Chondrocyte (in vitro differentiated cells): ENCODE measurements around the gene TPRX2. TPM values are rescaled to one million over a fixed set of nuclear protein-coding genes. Genes with fewer than 3 reads are reported as not detected.
"Not testable (repeated sequence)": the region's sequence is repeated elsewhere in the genome, so short reads cannot be mapped to it uniquely, and the experiment has no call there.

Experiments
- DNase-seq: peaks from one replicate; pipeline ENCODE4 v3.0.0; 2021; ENCODE audit warnings: mixed read lengths, low spot score
- H3K27ac Mint-ChIP-seq: one replicate; pipeline ENCODE4 v1.8.0; 2021; ENCODE audit warnings: mild to moderate bottlenecking, moderate library complexity, mixed read lengths; ENCODE audit not compliant: unreplicated experiment
- H3K27me3 Mint-ChIP-seq: 2 replicates; pipeline ENCODE4 v1.8.0; 2021; ENCODE audit warnings: low read depth, mixed read lengths
- H3K36me3 Mint-ChIP-seq: 2 replicates; pipeline ENCODE4 v1.8.0; 2021; ENCODE audit warnings: low read depth, mixed read lengths
- H3K4me1 Mint-ChIP-seq: 2 replicates; pipeline ENCODE4 v1.8.0; 2021; ENCODE audit warnings: low read depth, mild to moderate bottlenecking, mixed read lengths
- H3K4me3 Mint-ChIP-seq: one replicate; pipeline ENCODE4 v1.8.0; 2021; ENCODE audit warnings: mild to moderate bottlenecking, moderate library complexity, mixed read lengths; ENCODE audit not compliant: unreplicated experiment
- H3K9me3 Mint-ChIP-seq: 2 replicates; pipeline ENCODE4 v1.8.0; 2021; ENCODE audit warnings: low read depth, mixed read lengths
- CTCF ChIP-seq: fragments of 200-600 bp; sonication (generic); IDR thresholded peaks from 2 replicates; pipeline ENCODE4 v1.5.0; 2021; ENCODE audit warnings: antibody characterized with exemption, mild to moderate bottlenecking, moderate library complexity
- total RNA-seq: library from RNA; stranded (reverse); gene quantifications from 3 replicates; pipeline ENCODE4 v1.2.1, GENCODE V29; 2021

TPRX2 gene
- total RNA-seq, 1 donor from 2014 or later, result not detected

- Mint-ChIP-seq H3K36me3 (no peaks in the 10 kb centered on the region), H3K4me3 (no peak overlapping the region), H3K27ac (no peak overlapping the region), H3K27me3 (peaks cover 2% of the 10 kb centered on the region), H3K9me3 (peaks cover 2% of the 10 kb centered on the region), H3K4me1 (no peaks in the 10 kb centered on the region)
- TF ChIP-seq CTCF, result no peak
- DNase-seq, result no peak
Measured at GRCh38 chr19:47861630-47862029, 2.6 kb downstream of the TPRX2 start.

- peak; percentile 98 for TF ChIP-seq CTCF
- no peak overlapping the region for H3K4me3 Mint-ChIP-seq
- no peak for DNase-seq
- H3K36me3 Mint-ChIP-seq, result no peaks in the 10 kb centered on the region
- H3K9me3 Mint-ChIP-seq, result peaks cover 2% of the 10 kb centered on the region
- no peak overlapping the region for H3K27ac Mint-ChIP-seq
- H3K4me1 Mint-ChIP-seq, result no peaks in the 10 kb centered on the region
- H3K27me3 Mint-ChIP-seq, result peaks cover 2% of the 10 kb centered on the region
Measured at GRCh38 chr19:47863514-47863936, 4.5 kb downstream of the TPRX2 start.

GRCh38 chr19:47865166-47865565, 6.1 kb downstream of the TPRX2 start:
- no peak overlapping the region for H3K27ac Mint-ChIP-seq
- TF ChIP-seq CTCF, result no peak

GRCh38 chr19:47878906-47879305, 19.9 kb downstream of the TPRX2 start:
- Mint-ChIP-seq H3K27ac (no peak overlapping the region), H3K27me3 (peaks cover 26% of the 10 kb centered on the region), H3K9me3 (peaks cover 3% of the 10 kb centered on the region), H3K4me3 (no peak overlapping the region), H3K4me1 (no peaks in the 10 kb centered on the region), H3K36me3 (no peaks in the 10 kb centered on the region)
- DNase-seq, result no peak
- TF ChIP-seq CTCF, result no peak

More at GRCh38 chr19:47865166-47865565, 6.1 kb downstream of the TPRX2 start:
- DNase-seq, result no peak
- Mint-ChIP-seq H3K4me1 (peaks cover 4% of the 10 kb centered on the region), H3K36me3 (no peaks in the 10 kb centered on the region), H3K27me3 (peaks cover 2% of the 10 kb centered on the region), H3K4me3 (no peak overlapping the region), H3K9me3 (peaks cover 2% of the 10 kb centered on the region)

GRCh38 chr19:47879385-47879784, 20.4 kb downstream of the TPRX2 start:
- H3K27ac Mint-ChIP-seq, H3K36me3 Mint-ChIP-seq, H3K4me1 Mint-ChIP-seq, H3K4me3 Mint-ChIP-seq, H3K9me3 Mint-ChIP-seq, DNase-seq: not testable (repeated sequence)
- peaks cover 22% of the 10 kb centered on the region for H3K27me3 Mint-ChIP-seq

GRCh38 chr19:47881757-47882156, 22.7 kb downstream of the TPRX2 start:
- Mint-ChIP-seq H3K27me3 (peaks cover 30% of the 10 kb centered on the region), H3K27ac (no peak overlapping the region), H3K36me3 (no peaks in the 10 kb centered on the region), H3K9me3 (peaks cover 3% of the 10 kb centered on the region), H3K4me1 (no peaks in the 10 kb centered on the region), H3K4me3 (no peak overlapping the region)
- no peak for DNase-seq
- TF ChIP-seq CTCF, result no peak
